Hepatocyte (in vitro differentiated cells): Measurements from ENCODE around the gene ITGAD. TPM values are rescaled to one million over a fixed set of nuclear protein-coding genes. Genes with fewer than 3 reads are reported as not detected.
A peak's percentile ranks its signal among the peaks of the same experiment; 100 is the strongest.

Experiments used
- DNase-seq: peaks from one replicate; pipeline ENCODE4 v3.0.0-alpha.2; 2016; ENCODE audit warnings: low spot score
- H2AFZ ChIP-seq: fragments of 200-600 bp; sonication (generic); 2 replicates; pipeline ENCODE4 v1.6.0; 2016; ENCODE audit warnings: antibody characterized with exemption, mild to moderate bottlenecking
- H3K27ac ChIP-seq: fragments of 200-600 bp; sonication (generic); 2 replicates; pipeline ENCODE4 v1.5.1; 2016; ENCODE audit warnings: mild to moderate bottlenecking
- H3K27me3 ChIP-seq: fragments of 200-600 bp; sonication (generic); 2 replicates; pipeline ENCODE4 v1.6.1; 2016
- H3K36me3 ChIP-seq: fragments of 200-600 bp; sonication (generic); replicated peaks from 2 replicates; pipeline ENCODE4 v1.5.1; 2016; ENCODE audit warnings: low read depth; ENCODE audit not compliant: insufficient read depth
- H3K4me1 ChIP-seq: fragments of 200-600 bp; sonication (generic); 2 replicates; pipeline ENCODE4 v1.5.1; 2016; ENCODE audit warnings: mild to moderate bottlenecking, moderate library complexity; ENCODE audit not compliant: insufficient read depth
- H3K4me2 ChIP-seq: fragments of 200-600 bp; sonication (generic); 2 replicates; pipeline ENCODE4 v1.6.0; 2016
- H3K4me3 ChIP-seq: fragments of 200-600 bp; sonication (generic); 2 replicates; pipeline ENCODE4 v1.5.1; 2016; ENCODE audit warnings: mild to moderate bottlenecking
- H3K79me2 ChIP-seq: fragments of 200-600 bp; sonication (generic); 2 replicates; pipeline ENCODE4 v1.6.0; 2017; ENCODE audit warnings: mild to moderate bottlenecking
- H3K9me2 ChIP-seq: fragments of 200-600 bp; sonication (generic); replicated peaks from 2 replicates; pipeline ENCODE4 v1.6.0; 2017; ENCODE audit warnings: mild to moderate bottlenecking; ENCODE audit not compliant: insufficient read depth
- H3K9me3 ChIP-seq: fragments of 200-600 bp; sonication (generic); 2 replicates; pipeline ENCODE4 v1.5.1; 2016; ENCODE audit warnings: low read depth, mild to moderate bottlenecking
- H4K20me1 ChIP-seq: fragments of 200-600 bp; sonication (generic); 2 replicates; pipeline ENCODE4 v1.6.0; 2016; ENCODE audit warnings: mild to moderate bottlenecking; ENCODE audit not compliant: insufficient read depth, poor library complexity, severe bottlenecking
- CTCF ChIP-seq: fragments of 200-600 bp; sonication (generic); IDR thresholded peaks from 2 replicates; pipeline ENCODE4 v1.5.1; 2016; ENCODE audit warnings: antibody characterized with exemption, mild to moderate bottlenecking; ENCODE audit not compliant: poor library complexity
- EZH2 ChIP-seq: fragments of 200-600 bp; sonication (generic); IDR thresholded peaks from 2 replicates; pipeline ENCODE4 v1.6.1; 2016; ENCODE audit warnings: antibody characterized with exemption, mild to moderate bottlenecking, borderline replicate concordance
- EZH2phosphoT487 ChIP-seq: fragments of 200-600 bp; sonication (generic); IDR thresholded peaks from one replicate; pipeline ENCODE4 v1.6.1; 2018; ENCODE audit warnings: antibody characterized with exemption, mild to moderate bottlenecking, low read depth, moderate library complexity; ENCODE audit not compliant: unreplicated experiment, severe bottlenecking
- WGBS: methylation state at CpG from one replicate; pipeline ENCODE4 v1.1.6; 2016; ENCODE audit warnings: low lambda C conversion rate; ENCODE audit errors: missing lambda C conversion rate; 5-methylcytosine and 5-hydroxymethylcytosine counted together
- polyA plus RNA-seq: library from polyadenylated mRNA; unstranded; fragments of >200 nt; fragmentation: Nextera tagmentation; extraction: Ambion mirVana; gene quantifications from 2 replicates; pipeline ENCODE4 v1.2.1, GENCODE V29; 2016
- total RNA-seq: library from RNA; depleted of rRNA; stranded (reverse); fragments of >200 nt; gene quantifications from 2 replicates; pipeline ENCODE4 v1.2.3, GENCODE V29; 2014

The ITGAD gene
- total and polyA plus RNA-seq, 2 experiments from 2014 or later = not detected

- H3K36me3 ChIP-seq = no peaks in the 10 kb centered on the region
- no peak overlapping the region for H3K4me2 ChIP-seq
- no peaks in the 10 kb centered on the region for H3K9me3 ChIP-seq
- no peaks in the 10 kb centered on the region for H4K20me1 ChIP-seq
- H3K9me2 ChIP-seq = no peaks in the 10 kb centered on the region
- DNase-seq = no peak
- no peak overlapping the region for H2AFZ ChIP-seq
- no peak overlapping the region for H3K4me3 ChIP-seq
- no peak for TF ChIP-seq EZH2phosphoT487
- no peak for TF ChIP-seq EZH2
- no peak for TF ChIP-seq CTCF
- H3K27ac ChIP-seq = no peak overlapping the region
- H3K27me3 ChIP-seq = no peaks in the 10 kb centered on the region
- 91% methylated on average over 22 of the region's 22 CpGs for WGBS
- H3K4me1 ChIP-seq = no peaks in the 10 kb centered on the region
- H3K79me2 ChIP-seq = no peaks in the 10 kb centered on the region
Observed at GRCh38 chr16:31352376-31353115, 40.6 kb upstream of the ITGAD start.

- peak; percentile 62 for DNase-seq
- no peaks in the 10 kb centered on the region for H3K79me2 ChIP-seq
- no peak within 1 kb of the TSS for H2AFZ ChIP-seq
- no peak within 1 kb of the TSS for H3K27ac ChIP-seq
- no peaks in the 10 kb centered on the region for H3K36me3 ChIP-seq
- no peaks in the 10 kb centered on the region for H3K9me2 ChIP-seq
- no peaks in the 10 kb centered on the region for H3K27me3 ChIP-seq
- TF ChIP-seq EZH2 (no peak), CTCF (no peak), EZH2phosphoT487 (no peak)
- 55% methylated on average over 7 of the region's 10 CpGs for WGBS
- no peaks in the 10 kb centered on the region for H3K4me1 ChIP-seq
- no peak within 1 kb of the TSS for H3K4me2 ChIP-seq
- H3K9me3 ChIP-seq = no peaks in the 10 kb centered on the region
- no peak within 1 kb of the TSS for H3K4me3 ChIP-seq
- H4K20me1 ChIP-seq = no peaks in the 10 kb centered on the region
Observed at GRCh38 chr16:31354394-31355291, 38.5 kb upstream of the ITGAD start, which contains the start of gene ITGAX. ITGAX (plus strand) TSS chr16:31355176; CDS start chr16:31355255, 79 bp downstream.

GRCh38 chr16:31355431-31356100 lies 37.6 kb upstream of the ITGAD start:
- Histone ChIP-seq H4K20me1 (no peaks in the 10 kb centered on the region), H3K27me3 (no peaks in the 10 kb centered on the region), H3K79me2 (no peaks in the 10 kb centered on the region), H3K9me2 (no peaks in the 10 kb centered on the region), H3K4me3 (no peak overlapping the region), H3K4me1 (no peaks in the 10 kb centered on the region), H2AFZ (no peak overlapping the region), H3K4me2 (no peak overlapping the region), H3K27ac (no peak overlapping the region), H3K9me3 (no peaks in the 10 kb centered on the region), H3K36me3 (no peaks in the 10 kb centered on the region)
- 88% methylated on average over 14 of the region's 14 CpGs for WGBS
- DNase-seq = no peak
- TF ChIP-seq CTCF = no peak
- no peak for TF ChIP-seq EZH2phosphoT487
- no peak for TF ChIP-seq EZH2
